GM18861 (cell line): ENCODE measurements around the gene GPHA2.

Source experiments
- ATAC-seq: cut with Tn5 transposase; IDR thresholded peaks from one replicate; pipeline ENCODE4 v1.9.1; 2021; ENCODE audit not compliant: unreplicated experiment

The GPHA2 gene

GRCh38 chr11:64911689-64912088 lies 24.0 kb downstream of the GPHA2 start:
- no peak for ATAC-seq

- no peak for ATAC-seq
These were observed 24.6 kb downstream of the GPHA2 start for GRCh38 chr11:64911142-64911541.

DNA sequence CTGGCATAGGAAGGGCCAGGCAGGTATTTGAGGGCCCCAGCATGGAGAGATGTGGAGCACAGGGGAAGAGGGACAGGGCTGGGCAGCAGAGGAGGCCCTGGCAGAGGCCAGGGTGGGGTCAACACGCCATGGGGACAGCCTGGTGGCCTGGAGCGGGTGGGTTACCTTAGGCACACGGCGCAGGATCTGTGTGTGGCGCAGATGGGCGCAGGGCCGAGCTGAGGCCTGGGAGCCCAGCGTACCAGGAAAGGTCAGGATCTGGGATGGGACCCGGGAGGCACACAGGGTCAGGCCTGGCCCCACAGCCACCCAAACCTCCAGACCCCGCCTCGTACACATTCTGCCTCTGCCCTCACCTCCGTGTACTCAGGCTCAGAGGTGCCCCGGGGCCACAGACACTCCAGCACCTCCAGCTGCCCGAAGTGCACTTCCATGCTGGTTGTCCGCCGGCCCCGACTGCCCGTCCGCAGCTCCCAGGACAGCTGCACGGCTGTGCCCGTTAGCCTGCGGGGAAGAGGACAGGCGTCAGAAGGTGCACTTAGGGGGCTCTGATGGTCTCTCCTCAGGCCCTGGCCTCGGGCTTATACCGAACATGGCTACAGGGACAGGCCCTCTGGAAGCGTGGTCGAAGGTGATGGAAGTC lies 25.1 kb downstream of the GPHA2 start:
- ATAC-seq: no peak

DNA sequence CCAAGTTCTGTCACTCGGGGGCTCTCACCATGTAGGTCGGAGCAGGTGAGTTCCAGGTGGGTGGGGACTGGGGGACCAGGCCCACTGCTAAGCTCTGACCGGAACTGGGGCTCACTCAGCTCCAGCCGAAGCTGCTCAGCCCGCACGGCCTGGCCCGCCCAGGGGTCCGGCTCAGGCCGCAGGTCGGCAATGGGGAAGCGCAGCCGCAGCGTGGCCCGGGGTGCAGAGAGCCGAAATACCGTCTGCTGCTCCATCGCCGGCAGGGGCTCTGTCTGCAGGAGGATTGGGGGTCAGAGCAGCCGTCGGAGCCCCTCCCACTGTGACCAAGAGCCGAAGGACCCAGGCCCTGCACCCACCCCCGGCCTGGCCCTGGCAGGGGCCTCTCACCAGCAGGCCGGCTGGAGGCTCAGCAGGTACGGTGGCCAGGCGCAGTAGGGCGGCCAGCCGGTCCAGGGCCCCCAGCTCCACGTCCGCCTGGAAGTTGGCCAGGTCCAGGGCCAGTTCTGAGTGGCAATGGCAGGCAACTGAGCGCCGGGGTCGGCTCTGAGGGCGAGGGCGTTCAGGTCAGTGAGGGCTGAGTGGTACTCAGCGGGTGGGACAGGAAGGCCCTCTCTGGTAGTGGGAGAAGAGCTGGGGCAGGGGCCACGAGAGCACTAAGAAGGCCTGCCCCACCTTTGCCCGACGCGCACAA lies 25.9 kb downstream of the GPHA2 start:
- ATAC-seq: no peak

DNA sequence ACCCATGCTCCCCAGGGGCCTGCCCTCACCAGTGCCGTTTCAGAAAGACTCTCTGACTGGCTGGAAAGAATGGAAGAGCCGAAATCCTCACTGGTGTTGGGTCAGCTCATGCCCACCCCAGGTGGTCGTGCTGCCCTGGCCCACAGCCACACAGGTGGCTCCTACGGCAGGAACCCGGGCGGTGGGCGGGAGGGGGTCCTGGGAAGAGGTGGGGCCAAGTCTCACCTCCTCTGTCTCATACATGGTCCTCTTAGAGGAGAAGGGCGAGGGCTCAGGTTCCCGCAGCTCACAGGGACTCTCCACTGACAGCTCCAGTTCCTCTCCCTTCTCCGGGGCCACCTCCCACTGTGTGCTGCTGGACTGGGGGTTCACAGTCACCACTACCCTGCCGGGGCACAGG lies 26.9 kb downstream of the GPHA2 start:
- ATAC-seq: no peak

- ATAC-seq: no peak
These were observed 29.4 kb downstream of the GPHA2 start for GRCh38 chr11:64906314-64906635.

DNA sequence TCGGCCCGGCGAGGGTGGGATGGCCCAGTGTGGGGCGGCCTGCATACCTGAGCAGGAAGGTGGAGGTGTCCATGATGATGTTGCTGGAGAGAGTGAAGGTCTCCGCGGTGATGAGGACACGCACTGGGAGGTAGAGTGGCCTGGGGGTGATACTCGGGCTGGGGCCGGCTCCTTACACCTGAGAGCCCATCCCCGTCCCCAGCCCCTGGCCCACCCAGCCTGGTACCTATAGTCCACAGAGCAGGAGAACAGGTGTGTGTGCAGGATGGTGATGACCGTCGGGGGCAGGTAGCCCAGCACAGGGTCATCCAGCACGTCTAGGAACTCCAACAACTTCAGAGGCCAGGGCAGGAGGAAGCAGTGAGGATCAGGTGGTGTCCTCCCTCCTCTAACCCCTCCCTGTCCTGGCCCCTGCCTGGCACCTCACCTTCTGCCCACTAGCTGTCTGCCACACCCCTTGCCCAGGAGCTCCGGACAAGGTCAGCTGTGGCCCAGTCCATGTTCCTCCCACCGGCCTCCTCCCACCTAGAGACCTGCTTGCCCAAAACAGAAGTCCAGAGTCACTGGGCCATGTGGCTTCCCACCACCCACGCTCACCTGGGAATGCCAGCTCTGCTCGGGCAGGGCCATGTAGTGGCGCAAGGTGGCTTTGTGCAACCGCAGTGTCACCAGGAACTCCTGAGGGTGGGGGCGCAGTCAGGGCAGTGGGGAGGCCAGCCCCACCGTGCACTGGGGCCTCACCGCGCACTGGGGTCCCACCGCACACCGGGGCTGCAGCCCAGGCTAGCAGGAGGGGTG lies 30.0 kb downstream of the GPHA2 start:
- ATAC-seq: no peak

- no peak for ATAC-seq
These were observed 32.3 kb downstream of the GPHA2 start for GRCh38 chr11:64903291-64903833.

DNA sequence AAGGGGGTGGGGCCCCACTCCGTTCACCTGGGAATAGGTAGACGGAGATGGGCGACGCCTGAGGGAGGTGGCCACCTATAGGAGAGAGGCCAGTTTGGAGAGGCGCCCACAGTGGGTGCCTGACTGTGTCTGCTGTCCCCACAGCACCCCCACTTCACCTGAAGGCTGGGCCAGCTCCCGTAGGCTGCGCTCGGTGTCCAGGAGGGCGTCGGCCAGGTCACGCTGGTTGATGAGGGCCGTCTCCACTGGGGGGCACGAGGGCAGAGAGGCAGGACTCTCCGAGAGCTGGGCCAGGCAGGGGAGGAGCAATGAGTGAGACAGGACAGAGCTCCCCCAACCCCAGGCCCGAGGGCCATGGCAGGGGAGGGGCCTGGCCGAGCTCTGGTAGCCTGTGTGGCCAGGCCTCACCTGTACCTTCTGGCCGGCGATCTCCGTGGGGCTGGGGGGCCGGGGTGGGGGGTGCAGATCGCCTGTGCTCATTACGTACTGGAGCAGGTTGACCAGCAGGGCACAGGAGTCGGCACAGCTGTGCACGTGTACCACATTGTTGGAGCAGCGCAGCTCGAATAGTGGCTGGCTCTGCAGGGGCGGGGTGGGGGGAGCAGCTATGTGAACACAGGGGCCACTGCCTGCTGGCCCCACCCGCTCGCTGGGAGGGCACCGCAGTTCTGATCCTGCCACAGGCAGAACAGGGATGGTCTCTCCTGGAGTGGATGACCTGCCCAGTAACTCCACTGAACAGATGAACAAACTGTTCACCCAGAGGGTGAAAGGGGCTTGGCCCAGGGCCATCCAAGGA lies 33.4 kb downstream of the GPHA2 start:
- no peak for ATAC-seq

- no peak for ATAC-seq
These were observed 34.9 kb downstream of the GPHA2 start for GRCh38 chr11:64900774-64901173.

DNA sequence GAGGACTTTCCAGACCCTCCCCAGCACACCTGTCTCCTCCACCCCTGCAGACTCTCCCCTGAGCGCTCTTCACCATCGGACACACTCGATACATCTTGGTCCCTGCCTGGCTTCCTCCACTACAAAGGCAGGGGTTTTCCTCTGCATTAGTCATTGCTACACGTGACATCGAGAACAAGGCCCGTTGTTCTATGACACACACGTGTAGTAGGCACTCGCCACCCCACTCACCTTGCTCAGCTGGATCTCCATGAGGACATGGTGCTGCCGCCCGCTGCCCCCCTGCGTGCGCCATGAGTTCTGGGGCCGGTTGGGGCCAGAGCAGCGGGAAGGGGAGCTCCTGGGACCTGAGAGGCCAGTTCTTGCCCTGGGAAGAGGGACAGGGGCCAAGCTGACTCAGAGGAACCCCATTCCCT lies 35.4 kb downstream of the GPHA2 start:
- no peak for ATAC-seq

- no peak for ATAC-seq
These were observed 37.2 kb downstream of the GPHA2 start for GRCh38 chr11:64898541-64898940.

- ATAC-seq: no peak
These were observed 37.6 kb downstream of the GPHA2 start for GRCh38 chr11:64898076-64898445.

DNA sequence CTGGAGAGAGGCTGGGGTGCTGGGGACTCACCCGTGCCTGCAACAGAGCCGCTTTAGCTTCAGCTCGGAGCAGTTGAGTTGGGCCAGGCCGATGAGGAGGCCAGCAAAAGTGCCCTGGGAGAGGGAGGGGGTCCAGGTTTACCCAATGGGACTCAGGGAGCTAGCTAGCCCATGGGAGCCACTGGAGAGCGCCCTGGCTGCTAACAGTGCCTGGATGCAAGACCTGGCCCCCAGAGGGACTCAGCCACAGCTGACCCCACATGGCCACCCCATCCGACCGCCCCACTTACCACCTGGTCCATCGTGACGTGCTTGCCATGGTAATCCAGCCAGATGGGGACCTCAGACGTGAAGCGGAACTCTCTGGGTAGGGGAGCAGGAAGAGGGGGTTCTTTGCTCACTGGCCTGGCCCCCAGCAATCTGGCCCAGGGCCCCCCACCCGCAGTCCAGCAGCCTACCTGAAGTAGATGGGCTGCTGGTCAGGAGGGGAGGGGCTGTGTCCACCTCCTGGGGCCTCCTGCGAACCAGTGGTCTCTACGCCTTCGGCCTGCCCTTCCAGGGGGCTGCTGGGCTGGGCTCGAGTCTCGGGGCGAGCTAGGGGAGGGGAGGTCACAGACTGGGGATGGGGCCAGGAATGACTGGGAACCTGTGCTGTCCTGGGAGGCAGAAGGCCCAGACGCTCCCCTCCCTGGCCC lies 38.2 kb downstream of the GPHA2 start:
- ATAC-seq: no peak

- no peak for ATAC-seq
These were observed 39.2 kb downstream of the GPHA2 start for GRCh38 chr11:64896448-64897022.

DNA sequence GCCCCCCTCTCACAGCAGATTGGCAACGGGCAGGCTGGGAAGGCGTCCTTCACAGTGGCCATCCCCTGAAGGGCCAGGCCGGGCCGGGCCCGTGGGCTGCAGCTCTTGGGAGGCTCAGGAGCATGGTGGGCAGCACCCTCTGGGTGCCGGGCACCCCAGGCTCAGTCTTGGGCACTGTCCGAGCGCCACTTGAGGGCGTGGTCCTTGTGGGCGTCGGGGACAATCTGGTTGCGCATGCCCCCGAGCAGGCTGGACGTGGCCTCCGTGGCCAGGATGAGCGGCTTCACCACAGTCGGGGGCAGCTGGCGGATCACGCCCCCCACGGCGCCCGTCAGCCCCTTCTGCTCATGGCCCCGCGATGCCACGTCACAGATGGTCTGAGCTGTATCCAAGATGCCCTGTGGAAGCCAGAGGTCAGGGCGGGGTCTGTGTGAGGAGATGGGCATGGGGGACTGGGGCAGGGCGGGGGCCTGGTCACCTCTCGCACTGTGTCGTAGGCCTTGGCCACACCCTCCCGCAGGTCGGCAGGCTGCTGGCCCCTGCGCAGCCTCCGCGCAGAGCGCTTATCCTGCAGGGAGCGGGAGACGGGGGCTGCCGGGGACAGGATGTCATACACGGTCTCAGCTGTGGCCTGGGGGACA lies 40.8 kb downstream of the GPHA2 start:
- ATAC-seq: no peak

DNA sequence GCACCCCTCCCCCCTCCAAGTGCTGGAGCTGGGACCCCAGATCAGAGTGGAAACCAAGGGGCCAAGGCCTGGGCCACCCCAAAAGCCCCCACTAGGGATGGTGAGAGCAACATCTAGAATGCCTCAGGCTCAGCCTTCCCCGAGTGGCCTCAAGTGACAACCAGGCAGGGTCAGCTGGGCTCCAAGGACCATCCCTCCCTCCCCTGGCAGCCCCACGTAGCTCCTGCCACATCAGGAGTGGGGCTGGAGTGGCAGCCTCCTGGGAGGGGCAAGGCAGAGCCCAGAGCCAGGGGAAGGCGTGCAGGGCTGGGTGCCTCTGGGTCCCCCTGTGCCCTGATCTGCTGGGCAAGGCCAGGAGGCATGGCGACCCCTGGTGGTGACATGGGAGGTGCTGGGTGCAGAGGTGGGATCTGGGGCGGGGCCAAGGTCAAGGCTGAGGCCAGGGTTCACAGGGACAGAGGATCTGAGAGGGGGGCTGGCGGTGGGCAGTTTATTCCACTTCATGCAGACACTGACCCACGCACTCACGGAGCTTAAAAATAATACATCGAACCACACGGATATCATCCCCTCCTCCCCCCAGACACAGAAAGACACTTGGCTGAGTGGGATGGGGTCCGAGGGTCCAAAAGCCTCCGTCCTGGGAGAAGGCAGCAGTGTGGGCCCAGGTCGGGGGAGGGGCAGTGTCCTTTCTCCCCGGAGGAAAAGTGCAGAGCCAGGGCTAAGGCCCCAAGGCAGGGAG lies 41.5 kb downstream of the GPHA2 start:
- ATAC-seq: no peak

DNA sequence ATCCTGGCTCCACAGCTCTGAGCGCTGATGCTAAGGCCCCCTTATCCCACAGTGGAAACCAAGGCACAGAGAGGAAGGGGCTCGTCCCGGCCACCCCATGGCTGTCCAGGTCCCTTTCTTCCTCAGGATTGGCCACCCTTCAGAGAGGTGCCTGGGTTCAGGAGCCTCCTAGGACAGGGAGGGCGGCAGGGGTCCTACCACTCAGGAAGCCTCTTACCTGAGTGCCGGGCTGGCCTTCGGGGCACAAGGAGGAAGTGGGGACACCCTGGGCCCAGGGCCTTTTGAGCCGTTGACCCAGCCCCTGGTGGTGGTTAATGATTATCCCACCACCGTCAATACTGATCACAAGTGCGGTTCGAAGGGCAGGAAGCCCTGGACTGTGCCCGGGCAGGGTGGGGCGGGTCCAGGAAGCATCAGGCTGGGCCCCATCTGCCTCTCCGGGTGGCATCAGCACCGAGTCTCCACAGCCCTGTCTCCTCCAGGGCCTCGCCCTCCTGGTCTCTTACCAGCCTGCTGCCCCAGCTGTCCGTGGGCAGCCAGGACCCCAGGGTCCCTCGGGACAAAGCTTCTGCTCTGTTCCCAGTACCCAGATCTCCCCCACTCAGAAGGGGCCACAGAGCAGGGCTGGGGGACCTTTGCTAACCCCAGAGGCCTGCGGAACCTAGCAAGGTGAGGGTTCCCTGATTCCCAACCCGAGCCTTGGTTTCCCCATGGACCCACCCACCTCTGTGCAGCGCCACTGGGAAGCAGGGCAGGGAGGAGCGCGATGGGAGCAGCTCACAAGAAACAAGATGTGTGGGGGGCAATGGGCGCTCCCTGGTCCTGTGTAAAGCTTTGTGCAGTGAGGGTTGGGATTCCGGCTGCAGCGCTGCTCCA lies 42.3 kb downstream of the GPHA2 start:
- ATAC-seq: no peak
